OCI-LY7 (cell line): ENCODE results near the gene MIB2. TPM values are rescaled to one million over a fixed set of nuclear protein-coding genes. Genes with fewer than 3 reads are reported as not detected.

Experiments
- BruUV-seq: library from RNA; stranded (reverse); fragments of 400-500 nt; replicated peaks from 2 replicates; lab custom pipeline; 2021; lab: Mats Ljungman, UMichigan
- CTCF ChIA-PET: fragments of 300-600 bp; sonication (Branson Sonifier 250); formaldehyde crosslinking; loops from one replicate; lab custom pipeline; 2022; ENCODE audit warnings: antibody characterized with exemption; ENCODE audit not compliant: unreplicated experiment; lab: Charles Lee
- POLR2A ChIA-PET: fragments of 300-600 bp; sonication (Branson Sonifier 250); formaldehyde crosslinking; loops from one replicate; lab custom pipeline; 2022; ENCODE audit warnings: antibody characterized with exemption; lab: Charles Lee
- DNase-seq: peaks from one replicate; pipeline ENCODE4 v3.0.0-alpha.2; 2015; ENCODE audit warnings: low spot score
- H2AFZ ChIP-seq: fragments of 200-600 bp; sonication (generic), shearing (Covaris generic); 2 replicates; pipeline ENCODE4 v1.6.1; 2014; ENCODE audit warnings: mild to moderate bottlenecking, antibody characterized with exemption, low read length, moderate library complexity
- H3K27ac ChIP-seq: fragments of 200-600 bp; sonication (generic); 2 replicates; pipeline ENCODE4 v1.5.1; 2014; ENCODE audit warnings: mixed run types, low read depth, mild to moderate bottlenecking, moderate library complexity, low read length, inconsistent platforms; ENCODE audit not compliant: poor library complexity, severe bottlenecking
- H3K36me3 ChIP-seq: fragments of 200-600 bp; sonication (generic); 2 replicates; pipeline ENCODE4 v1.6.1; 2014; ENCODE audit warnings: mild to moderate bottlenecking, antibody characterized with exemption, low read length, moderate library complexity, mixed read lengths; ENCODE audit not compliant: insufficient read depth
- H3K4me1 ChIP-seq: fragments of 200-600 bp; sonication (generic); 2 replicates; pipeline ENCODE4 v1.5.1; 2014; ENCODE audit warnings: mild to moderate bottlenecking, low read length; ENCODE audit not compliant: insufficient read depth, poor library complexity, severe bottlenecking
- H3K4me2 ChIP-seq: fragments of 200-600 bp; sonication (generic); 2 replicates; pipeline ENCODE4 v1.6.1; 2014; ENCODE audit warnings: mild to moderate bottlenecking, low read length
- H3K4me3 ChIP-seq: fragments of 200-600 bp; sonication (generic); 2 replicates; pipeline ENCODE4 v1.5.1; 2014; ENCODE audit warnings: mild to moderate bottlenecking, low read depth, low read length; ENCODE audit not compliant: poor library complexity, severe bottlenecking
- H3K79me2 ChIP-seq: fragments of 200-600 bp; sonication (generic); 2 replicates; pipeline ENCODE4 v1.6.1; 2016; ENCODE audit warnings: low read depth, mild to moderate bottlenecking, low read length, moderate library complexity, mixed read lengths; ENCODE audit not compliant: insufficient read depth
- H3K9me2 ChIP-seq: fragments of 200-600 bp; sonication (generic); 2 replicates; pipeline ENCODE4 v1.6.1; 2016; ENCODE audit warnings: mild to moderate bottlenecking, low read length, mixed read lengths; ENCODE audit not compliant: insufficient read depth
- H3K9me3 ChIP-seq: fragments of 200-600 bp; sonication (generic); 2 replicates; pipeline ENCODE4 v1.6.1; 2014; ENCODE audit warnings: mild to moderate bottlenecking, mixed run types, low read length, mixed read lengths
- H4K20me1 ChIP-seq: fragments of 200-600 bp; sonication (generic); 2 replicates; pipeline ENCODE4 v1.6.1; 2014; ENCODE audit warnings: mild to moderate bottlenecking, antibody characterized with exemption, low read length, moderate library complexity, mixed read lengths; ENCODE audit not compliant: insufficient read depth
- EZH2phosphoT487 ChIP-seq: fragments of 200-600 bp; sonication (generic); IDR thresholded peaks from 2 replicates; pipeline ENCODE4 v1.6.1; 2018; ENCODE audit warnings: low read depth, borderline replicate concordance, mild to moderate bottlenecking, mixed run types, antibody characterized with exemption, low read length, moderate library complexity, mixed read lengths
- intact Hi-C: fragments of 100-400 bp; cut with micrococcal nuclease; formaldehyde crosslinking; loops from one replicate; pipeline ENCODE4 v1.10.0; 2022; ENCODE audit not compliant: unreplicated experiment
- total RNA-seq, 2 experiments: library from RNA; depleted of rRNA in 1 of 2; stranded (reverse); fragments of >200 nt in 1 of 2; shearing (Covaris generic) in 1 of 2; gene quantifications; 2 replicates each; pipeline ENCODE4 v1.2.3, GENCODE V29; 2014 to 2022
- TF ChIP-seq, protein P1 (sequence below): fragments of 200-600 bp; sonication (generic); conservative IDR thresholded peaks from 2 replicates; pipeline ENCODE4 v1.5.1; 2014; ENCODE audit warnings: mild to moderate bottlenecking, antibody characterized with exemption, low read length, moderate library complexity, mixed read lengths

MIB2 gene
- total RNA-seq, 2 experiments from 2014 or later, result 54.0 to 64.9 TPM

DNA sequence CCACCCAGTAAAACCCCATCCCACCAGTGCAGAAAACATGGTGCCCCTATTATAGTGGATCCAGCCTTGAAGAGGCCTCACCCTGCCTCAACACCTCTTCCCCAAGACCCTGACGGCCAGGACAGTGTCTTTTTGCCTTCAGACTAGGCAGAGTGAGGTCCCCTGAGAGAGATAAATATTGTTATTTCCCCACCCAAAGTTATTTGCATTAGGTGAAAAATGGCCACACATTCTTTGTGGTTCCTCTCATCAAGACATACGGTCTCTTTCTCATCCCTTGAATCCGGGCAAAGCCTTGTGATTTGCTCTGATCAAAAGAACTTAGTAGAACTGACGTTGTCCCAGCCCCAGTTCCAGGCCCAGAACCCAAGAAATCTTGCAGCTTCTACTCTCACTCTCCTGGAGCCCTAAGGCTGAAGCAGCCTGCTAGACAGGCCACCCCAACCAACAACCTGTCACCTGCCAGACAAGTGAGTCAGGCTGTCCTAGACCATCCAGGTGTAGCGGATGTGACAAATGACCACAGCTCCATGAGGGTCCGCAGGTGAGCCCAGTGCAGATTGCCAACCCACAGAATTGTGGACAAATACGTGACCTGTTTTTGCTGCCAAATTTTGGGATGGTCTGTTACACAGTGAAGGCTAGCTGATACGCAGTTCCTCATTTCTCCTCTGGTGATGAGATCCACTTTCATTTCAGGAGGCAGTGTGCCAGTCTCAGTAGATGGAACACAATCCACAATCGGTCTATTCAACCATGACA is 32.5 kb upstream of the MIB2 start:
- Histone ChIP-seq H4K20me1 (no peaks in the 10 kb centered on the region), H3K9me3 (no peaks in the 10 kb centered on the region), H3K9me2 (no peaks in the 10 kb centered on the region), H3K4me1 (no peaks in the 10 kb centered on the region), H3K4me2 (no peak overlapping the region), H3K36me3 (no peaks in the 10 kb centered on the region), H2AFZ (no peak overlapping the region), H3K79me2 (no peaks in the 10 kb centered on the region), H3K27ac (no peak overlapping the region), H3K4me3 (no peak overlapping the region)
- BruUV-seq, result no TSS peak
- POLR2A ChIA-PET, result no interaction called here
- intact Hi-C loops, result no loop called here
- CTCF ChIA-PET, result no interaction called here
- TF ChIP-seq, protein P1, sequence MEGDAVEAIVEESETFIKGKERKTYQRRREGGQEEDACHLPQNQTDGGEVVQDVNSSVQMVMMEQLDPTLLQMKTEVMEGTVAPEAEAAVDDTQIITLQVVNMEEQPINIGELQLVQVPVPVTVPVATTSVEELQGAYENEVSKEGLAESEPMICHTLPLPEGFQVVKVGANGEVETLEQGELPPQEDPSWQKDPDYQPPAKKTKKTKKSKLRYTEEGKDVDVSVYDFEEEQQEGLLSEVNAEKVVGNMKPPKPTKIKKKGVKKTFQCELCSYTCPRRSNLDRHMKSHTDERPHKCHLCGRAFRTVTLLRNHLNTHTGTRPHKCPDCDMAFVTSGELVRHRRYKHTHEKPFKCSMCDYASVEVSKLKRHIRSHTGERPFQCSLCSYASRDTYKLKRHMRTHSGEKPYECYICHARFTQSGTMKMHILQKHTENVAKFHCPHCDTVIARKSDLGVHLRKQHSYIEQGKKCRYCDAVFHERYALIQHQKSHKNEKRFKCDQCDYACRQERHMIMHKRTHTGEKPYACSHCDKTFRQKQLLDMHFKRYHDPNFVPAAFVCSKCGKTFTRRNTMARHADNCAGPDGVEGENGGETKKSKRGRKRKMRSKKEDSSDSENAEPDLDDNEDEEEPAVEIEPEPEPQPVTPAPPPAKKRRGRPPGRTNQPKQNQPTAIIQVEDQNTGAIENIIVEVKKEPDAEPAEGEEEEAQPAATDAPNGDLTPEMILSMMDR, result no peak
- no peak for TF ChIP-seq EZH2phosphoT487
- no peak for DNase-seq

DNA sequence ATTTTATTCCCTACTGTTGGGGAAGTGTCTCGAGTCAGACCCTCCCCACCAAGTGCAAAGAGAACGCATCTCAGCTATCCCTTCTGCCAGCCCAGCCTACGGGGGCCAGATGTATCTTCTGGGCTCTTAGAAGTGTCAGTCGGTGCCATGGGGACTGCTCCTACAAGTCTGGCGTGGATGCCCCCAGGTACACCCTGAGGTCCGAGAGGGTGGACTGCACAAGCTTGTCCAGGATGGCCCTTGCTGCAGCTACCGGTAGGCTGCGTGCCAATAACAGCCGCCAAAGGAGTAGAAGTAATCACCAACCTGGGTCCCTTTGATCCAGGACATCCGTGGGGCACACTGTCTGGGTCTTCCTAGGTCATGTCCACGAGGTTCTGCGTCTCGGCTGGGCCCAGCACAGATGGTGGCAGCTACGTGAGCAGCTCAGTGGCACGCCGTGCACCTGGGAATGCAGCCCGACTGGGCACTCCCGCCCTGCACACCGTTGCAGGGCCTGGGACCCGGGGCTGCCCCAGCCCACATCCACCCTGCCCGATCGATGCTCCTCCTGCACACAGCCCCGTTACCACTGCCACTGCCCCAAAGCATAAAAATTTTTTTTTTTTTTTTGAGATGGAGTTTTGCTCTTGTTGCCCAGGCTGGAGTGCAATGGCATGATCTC is 31.8 kb upstream of the MIB2 start:
- no peak overlapping the region for H2AFZ ChIP-seq
- H3K9me2 ChIP-seq, result no peaks in the 10 kb centered on the region
- H3K4me2 ChIP-seq, result no peak overlapping the region
- H3K9me3 ChIP-seq, result no peaks in the 10 kb centered on the region
- ChIA-PET POLR2A (no interaction called here), CTCF (no interaction called here)
- H3K36me3 ChIP-seq, result no peaks in the 10 kb centered on the region
- TF ChIP-seq, protein P1, result no peak
- TF ChIP-seq EZH2phosphoT487, result no peak
- H3K79me2 ChIP-seq, result no peaks in the 10 kb centered on the region
- DNase-seq, result no peak
- intact Hi-C loops, result no loop called here
- no peak overlapping the region for H3K27ac ChIP-seq
- H3K4me1 ChIP-seq, result no peaks in the 10 kb centered on the region
- H4K20me1 ChIP-seq, result no peaks in the 10 kb centered on the region
- no peak overlapping the region for H3K4me3 ChIP-seq
- no TSS peak for BruUV-seq

GRCh38 chr1:1591452-1591851 is 23.8 kb upstream of the MIB2 start:
- Histone ChIP-seq H3K79me2 (no peaks in the 10 kb centered on the region), H3K9me2 (no peaks in the 10 kb centered on the region), H3K4me1 (no peaks in the 10 kb centered on the region), H4K20me1 (no peaks in the 10 kb centered on the region), H2AFZ (no peak overlapping the region), H3K27ac (no peak overlapping the region), H3K36me3 (no peaks in the 10 kb centered on the region), H3K4me2 (no peak overlapping the region), H3K9me3 (no peaks in the 10 kb centered on the region), H3K4me3 (no peak overlapping the region)
- no TSS peak for BruUV-seq
- no peak for TF ChIP-seq EZH2phosphoT487
- TF ChIP-seq, protein P1, result no peak
- intact Hi-C loops, result no loop called here
- DNase-seq, result no peak
- CTCF ChIA-PET, result no interaction called here
- POLR2A ChIA-PET, result interaction anchor here (0.6 kb wide), 1 partner anchor 666 kb away, joined by 3 read pairs; no protein-coding TSS in a partner anchor
